ENCODE measurements around the gene PRSS21. TPM values are rescaled to one million over a fixed set of nuclear protein-coding genes. Genes with fewer than 3 reads are reported as not detected.

The PRSS21 gene
- total RNA-seq, 2 donors from 2014 or later, result not detected

DNA sequence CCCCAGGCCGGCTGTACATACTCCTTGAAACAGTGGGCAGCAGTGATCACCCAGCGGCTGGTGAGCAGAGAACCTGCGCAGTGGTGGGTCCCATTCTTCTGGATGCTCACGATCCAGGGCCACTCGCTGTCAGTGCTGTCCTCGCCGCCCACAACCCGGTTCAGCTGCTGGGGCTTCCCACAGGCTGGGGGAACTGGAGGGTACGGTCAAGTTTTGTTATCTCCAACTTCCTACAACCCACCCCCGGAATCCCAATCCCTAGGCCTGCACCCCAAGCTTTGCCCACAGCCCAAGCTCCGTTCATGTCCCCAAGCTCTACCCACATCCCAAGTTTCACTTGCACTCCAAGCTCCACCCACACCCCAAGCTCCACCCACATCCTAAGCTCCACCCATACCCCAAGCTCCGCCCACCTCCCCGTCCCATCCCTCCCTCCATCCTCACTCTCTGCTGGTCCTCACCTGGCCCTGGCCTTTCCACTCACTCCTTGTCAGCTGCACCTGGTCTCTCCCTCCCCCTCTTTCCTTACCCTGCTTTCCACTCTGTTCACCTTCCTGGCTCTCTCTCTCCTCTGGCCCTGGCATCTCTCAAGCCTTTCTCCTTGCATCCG is 39.1 kb downstream of the PRSS21 start:
- peaks cover 0 to 15% of the 10 kb centered on the region in 2 donors for H3K9me3 ChIP-seq
- H3K27ac ChIP-seq, result no peak overlapping the region
- DNase-seq (ENCODE audit: low spot score), result no peak
- H3K4me1 ChIP-seq, result peaks cover 0 to 9% of the 10 kb centered on the region in 2 donors
- TF ChIP-seq, protein P1, sequence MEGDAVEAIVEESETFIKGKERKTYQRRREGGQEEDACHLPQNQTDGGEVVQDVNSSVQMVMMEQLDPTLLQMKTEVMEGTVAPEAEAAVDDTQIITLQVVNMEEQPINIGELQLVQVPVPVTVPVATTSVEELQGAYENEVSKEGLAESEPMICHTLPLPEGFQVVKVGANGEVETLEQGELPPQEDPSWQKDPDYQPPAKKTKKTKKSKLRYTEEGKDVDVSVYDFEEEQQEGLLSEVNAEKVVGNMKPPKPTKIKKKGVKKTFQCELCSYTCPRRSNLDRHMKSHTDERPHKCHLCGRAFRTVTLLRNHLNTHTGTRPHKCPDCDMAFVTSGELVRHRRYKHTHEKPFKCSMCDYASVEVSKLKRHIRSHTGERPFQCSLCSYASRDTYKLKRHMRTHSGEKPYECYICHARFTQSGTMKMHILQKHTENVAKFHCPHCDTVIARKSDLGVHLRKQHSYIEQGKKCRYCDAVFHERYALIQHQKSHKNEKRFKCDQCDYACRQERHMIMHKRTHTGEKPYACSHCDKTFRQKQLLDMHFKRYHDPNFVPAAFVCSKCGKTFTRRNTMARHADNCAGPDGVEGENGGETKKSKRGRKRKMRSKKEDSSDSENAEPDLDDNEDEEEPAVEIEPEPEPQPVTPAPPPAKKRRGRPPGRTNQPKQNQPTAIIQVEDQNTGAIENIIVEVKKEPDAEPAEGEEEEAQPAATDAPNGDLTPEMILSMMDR (IDR thresholded peaks at IDR 0.05), result no peak
- H3K27me3 ChIP-seq, result peaks cover 0 to 12% of the 10 kb centered on the region in 2 donors
- H3K4me3 ChIP-seq, result no peak overlapping the region
- no peaks in the 10 kb centered on the region for H3K36me3 ChIP-seq

DNA sequence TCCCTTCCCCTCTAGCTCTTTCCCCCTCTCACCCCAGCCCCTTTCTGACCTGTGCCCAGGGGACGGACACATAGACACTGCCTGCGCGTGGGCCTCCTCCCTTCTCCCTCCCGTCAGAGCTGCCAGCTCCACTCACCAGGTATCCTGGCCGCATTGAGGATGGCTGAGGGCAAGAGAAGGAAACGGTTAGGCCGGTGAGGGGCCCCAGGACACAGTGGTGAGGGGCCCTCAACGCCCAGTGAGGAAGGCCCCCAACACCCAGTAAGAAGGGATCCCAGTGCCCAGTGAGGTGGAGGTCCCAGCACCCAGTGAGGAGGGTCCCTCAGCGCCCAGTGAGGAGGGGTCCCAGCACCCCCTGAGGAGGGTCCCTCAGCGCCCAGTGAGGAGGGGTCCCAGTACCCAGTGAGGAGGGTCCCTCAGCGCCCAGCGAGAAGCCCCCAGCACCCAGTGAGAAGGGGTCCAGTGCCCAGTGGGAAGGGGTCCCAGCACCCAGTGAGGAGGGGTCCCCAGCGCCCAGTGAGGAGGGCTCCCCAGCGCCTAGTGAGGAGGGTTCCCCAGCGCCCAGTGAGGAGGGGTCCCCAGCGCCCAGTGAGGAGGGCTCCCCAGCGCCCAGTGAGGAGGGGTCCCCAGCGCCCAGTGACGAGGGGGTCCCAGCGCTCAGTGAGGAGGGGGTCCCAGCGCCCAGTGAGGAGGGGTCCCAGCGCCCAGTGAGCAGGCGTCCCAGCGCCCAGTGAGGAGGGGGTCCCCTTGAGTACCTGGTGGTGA is 39.8 kb downstream of the PRSS21 start:
- peaks cover 0 to 12% of the 10 kb centered on the region in 2 donors for H3K27me3 ChIP-seq
- TF ChIP-seq, protein P1 (IDR thresholded peaks at IDR 0.05), result no peak
- DNase-seq (ENCODE audit: low spot score), result no peak

DNA sequence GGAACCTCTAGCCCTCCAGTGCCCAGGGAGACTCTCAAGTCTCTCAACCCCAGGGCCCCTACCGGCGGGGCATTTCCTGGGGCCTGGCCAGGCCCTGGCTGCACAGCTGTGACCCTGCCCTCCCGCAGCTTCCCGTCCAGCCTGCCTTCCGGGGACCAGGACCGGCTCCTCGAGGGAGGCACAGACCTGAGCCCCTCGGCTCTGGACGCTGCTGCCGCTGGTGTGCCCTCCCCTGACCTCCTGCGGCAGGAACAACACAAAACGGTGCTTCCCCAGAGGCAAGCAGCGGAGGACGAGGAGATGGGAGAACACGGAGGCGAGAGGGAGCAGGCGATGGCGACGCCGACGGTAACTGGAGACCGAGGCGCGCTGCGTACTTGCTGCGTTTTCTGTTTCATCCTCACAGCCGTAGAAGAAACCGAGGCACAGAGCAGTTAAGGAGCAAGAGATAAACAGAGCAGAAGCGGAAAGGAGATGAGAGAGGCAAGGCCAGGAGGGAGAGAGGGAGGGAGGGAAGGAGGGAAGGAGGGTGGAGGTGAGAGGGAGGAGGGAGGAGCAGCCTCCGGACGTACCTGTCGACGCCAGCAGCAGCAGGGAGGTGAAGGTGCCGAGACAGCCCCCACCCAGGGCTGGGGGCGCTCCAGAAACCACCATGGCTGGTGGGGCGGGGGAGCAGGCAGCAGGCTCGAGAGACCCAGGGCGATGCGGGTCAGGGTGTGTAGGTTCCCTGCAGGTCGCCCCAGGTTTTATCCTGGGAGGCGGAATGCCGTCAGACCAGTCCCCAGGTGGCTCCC is 40.6 kb downstream of the PRSS21 start, which contains the start of gene PRSS22:
Gene PRSS22 (minus strand): TSS at position 720 of the 794 bp plus-strand sequence. CDS start 66 bp downstream, at position 654.
- no peak for DNase-seq (ENCODE audit: low spot score)
- TF ChIP-seq, protein P1 (IDR thresholded peaks at IDR 0.05), result no peak
- Histone ChIP-seq H3K27ac (no peak within 1 kb of the TSS), H3K9me3 (peaks cover 0 to 16% of the 10 kb centered on the region in 2 donors), H3K4me1 (peaks cover 0 to 9% of the 10 kb centered on the region in 2 donors), H3K27me3 (peaks cover 0 to 12% of the 10 kb centered on the region in 2 donors), H3K36me3 (no peaks in the 10 kb centered on the region), H3K4me3 (no peak within 1 kb of the TSS)

More for the DNA sequence above, 39.8 kb downstream of the PRSS21 start:
- Histone ChIP-seq H3K4me3 (no peak overlapping the region), H3K4me1 (peaks cover 0 to 9% of the 10 kb centered on the region in 2 donors), H3K36me3 (no peaks in the 10 kb centered on the region), H3K9me3 (peaks cover 0 to 16% of the 10 kb centered on the region in 2 donors), H3K27ac (no peak overlapping the region)

DNA sequence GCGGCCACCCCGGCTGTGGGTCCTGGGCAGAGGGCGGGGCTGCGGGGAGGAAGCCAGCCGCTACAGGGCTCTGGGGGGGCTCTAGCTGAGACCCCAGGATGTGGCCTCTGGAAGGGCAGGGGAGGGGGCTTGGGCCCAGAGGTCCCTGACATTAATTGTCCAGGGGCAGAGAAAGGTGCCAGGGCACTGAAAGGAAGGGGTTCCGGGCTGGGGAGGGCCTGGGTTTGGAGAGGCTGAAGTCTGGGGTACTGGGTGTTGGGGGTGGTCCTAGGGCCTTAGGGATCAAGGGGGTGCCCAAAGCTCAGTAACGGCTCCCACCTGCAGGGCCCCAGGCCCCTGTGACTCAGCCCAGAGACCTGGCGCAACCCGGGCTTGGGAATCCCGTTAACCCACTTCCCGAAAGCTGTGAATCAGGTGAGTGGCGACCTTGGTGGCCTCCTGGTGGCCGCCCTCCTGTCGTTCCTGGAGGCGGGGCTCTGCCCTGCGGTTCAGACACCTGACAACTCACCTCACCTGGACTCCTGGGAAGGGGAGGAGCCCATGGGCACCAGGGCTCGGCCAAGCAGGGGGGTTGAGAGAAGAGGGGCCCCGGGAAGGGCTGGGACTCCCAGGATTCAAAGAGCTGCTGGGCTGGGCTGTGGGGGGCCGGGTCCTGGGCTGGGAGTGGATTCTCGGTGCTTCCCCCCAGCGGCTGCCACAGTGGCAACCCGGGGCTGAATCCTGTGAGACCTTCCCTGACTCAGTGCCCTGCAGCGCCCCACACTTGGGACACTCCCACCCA is 41.4 kb downstream of the PRSS21 start:
- Histone ChIP-seq H3K4me1 (peaks cover 0 to 9% of the 10 kb centered on the region in 2 donors), H3K9me3 (peaks cover 0 to 16% of the 10 kb centered on the region in 2 donors), H3K36me3 (no peaks in the 10 kb centered on the region), H3K4me3 (no peak overlapping the region), H3K27ac (no peak overlapping the region), H3K27me3 (peaks cover 0 to 12% of the 10 kb centered on the region in 2 donors)
- TF ChIP-seq, protein P1 (IDR thresholded peaks at IDR 0.05), result no peak
- no peak for DNase-seq (ENCODE audit: low spot score)

DNA sequence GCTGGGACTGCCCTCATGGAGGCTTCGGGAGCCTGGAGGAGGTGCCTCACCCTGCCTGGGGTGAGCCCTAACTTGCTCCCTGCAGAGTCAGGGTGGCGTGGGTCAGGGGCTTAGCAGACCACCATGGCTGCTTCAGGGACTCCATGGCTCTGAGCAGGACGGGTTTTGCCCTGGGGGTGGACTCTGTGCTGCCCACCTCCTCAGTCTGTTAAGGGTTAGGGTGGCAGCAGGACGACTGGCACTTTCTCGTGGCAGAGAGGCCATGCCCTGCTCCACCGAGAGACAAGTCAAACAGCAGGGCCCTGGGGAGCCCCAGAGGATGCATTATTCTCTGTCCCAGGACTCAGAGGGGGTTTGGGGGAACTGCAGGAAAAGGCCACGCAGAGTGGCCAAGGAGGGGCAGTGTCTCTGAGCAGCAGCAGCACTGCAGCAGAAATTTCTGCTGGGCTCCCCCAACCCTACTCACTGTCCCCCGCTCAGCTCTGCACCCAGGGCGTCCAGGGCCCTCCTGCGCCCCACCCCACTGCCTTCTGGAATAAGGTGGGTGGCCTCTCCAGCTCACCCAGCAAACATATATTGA is 42.7 kb downstream of the PRSS21 start:
- Histone ChIP-seq H3K9me3 (peaks cover 0 to 6% of the 10 kb centered on the region in 2 donors), H3K4me3 (no peak overlapping the region), H3K36me3 (no peaks in the 10 kb centered on the region), H3K27ac (no peak overlapping the region), H3K4me1 (peaks cover 0 to 9% of the 10 kb centered on the region in 2 donors), H3K27me3 (peaks cover 0 to 12% of the 10 kb centered on the region in 2 donors)
- TF ChIP-seq, protein P1 (IDR thresholded peaks at IDR 0.05), result no peak
- no peak for DNase-seq (ENCODE audit: low spot score)
